Measurements from ENCODE around the gene SPATA2. TPM values are rescaled to one million over a fixed set of nuclear protein-coding genes. Genes with fewer than 3 reads are reported as not detected.

SPATA2 gene
- total and polyA plus RNA-seq, 2 donors (not counting 3 experiments of a cell fraction or from before 2014, with no cell fraction given) = 4.9 to 6.1 TPM

DNA sequence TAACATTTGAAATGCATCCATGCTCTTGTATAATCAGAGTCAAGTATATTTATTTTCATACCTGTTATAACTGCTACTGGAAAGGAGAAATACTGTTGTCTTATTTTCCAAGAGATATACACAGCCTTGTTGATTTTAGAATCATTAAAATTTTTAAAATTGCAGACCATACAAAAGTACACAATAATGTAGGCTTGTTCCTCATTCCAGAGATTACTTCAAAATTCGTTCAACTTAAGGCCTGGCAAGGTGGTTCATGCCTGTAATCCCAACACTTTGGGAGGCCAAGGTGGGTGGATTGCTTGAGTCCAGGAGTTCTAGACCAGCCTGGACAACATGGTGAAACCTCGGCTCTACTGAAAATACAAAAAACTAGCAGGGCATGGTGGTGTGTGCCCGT is 27.0 kb upstream of the SPATA2 start:
- FAIRE-seq = no peak
- peaks cover 54% of the 10 kb centered on the region for H3K79me2 ChIP-seq (ENCODE audit: control insufficient read depth, insufficient read depth, low read length)
- BruUV-seq (replicated peaks) = no TSS peak

DNA sequence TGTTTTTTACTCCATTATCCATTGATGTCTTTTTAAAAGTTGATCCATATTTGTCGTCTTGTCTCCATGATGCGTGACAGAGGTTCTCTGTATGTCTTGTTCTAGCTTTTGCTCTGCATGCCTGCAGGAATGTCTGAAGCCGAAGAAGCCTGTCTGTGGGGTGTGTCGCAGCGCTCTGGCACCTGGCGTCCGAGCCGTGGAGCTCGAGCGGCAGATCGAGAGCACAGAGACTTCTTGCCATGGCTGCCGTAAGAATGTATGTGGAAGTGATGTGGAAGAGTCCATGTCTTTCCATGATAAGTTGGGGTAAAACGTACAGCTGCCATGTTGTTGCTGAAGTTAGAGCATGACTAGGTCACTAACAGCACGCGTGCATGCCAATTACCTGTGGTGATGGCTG is 26.1 kb upstream of the SPATA2 start:
- Histone ChIP-seq H2AFZ (ENCODE audit: low read depth, low read length) (no peak overlapping the region), H3K79me2 (ENCODE audit: control insufficient read depth, insufficient read depth, low read length) (peaks cover 63% of the 10 kb centered on the region), H4K20me1 (replicated peaks; ENCODE audit: control insufficient read depth, extremely low read depth, insufficient read depth, low read length) (no peaks in the 10 kb centered on the region), H3K9me1 (replicated peaks; ENCODE audit: control insufficient read depth, extremely low read depth, insufficient read depth, low read length) (no peaks in the 10 kb centered on the region), H3K9ac (replicated peaks; ENCODE audit: extremely low read depth, insufficient read depth, low read length) (no peak overlapping the region), H3K27ac (ENCODE audit: insufficient read depth, low read depth, low read length) (no peak overlapping the region), H3K4me3 (replicated peaks in 1 of 3; ENCODE audit: insufficient read depth in 1 of 3, low read depth in 1 of 3, low read length in 3 of 3) (no peak overlapping the region), H3K4me2 (ENCODE audit: insufficient read depth, low read length) (no peak overlapping the region), H3K27me3 (ENCODE audit: control insufficient read depth in 2 of 2, insufficient read depth in 2 of 2, low read length in 2 of 2) (no peaks in the 10 kb centered on the region), H3K9me3 (replicated peaks; ENCODE audit: control insufficient read depth, insufficient read depth, low read length) (no peaks in the 10 kb centered on the region), H3K4me1 (ENCODE audit: control insufficient read depth, extremely low read depth, insufficient read depth, low read length) (peaks cover 20% of the 10 kb centered on the region), H3K36me3 (ENCODE audit: control insufficient read depth in 2 of 2, extremely low read depth in 1 of 2, insufficient read depth in 2 of 2, low read length in 2 of 2) (peaks cover 7 to 18% of the 10 kb centered on the region in 2 experiments)
- TF ChIP-seq EZH2 (IDR thresholded peaks at IDR 0.05; ENCODE audit: borderline replicate concordance, low read depth, low read length, severe bottlenecking) (no peak), GATA2 (IDR thresholded peaks at IDR 0.05; ENCODE audit: insufficient read depth, insufficient read length, low read depth, low read length) (no peak), POLR2AphosphoS5 (IDR thresholded peaks at IDR 0.05; ENCODE audit: insufficient read depth, low read depth, low read length) (no peak), JUN (IDR thresholded peaks at IDR 0.05; ENCODE audit: borderline replicate concordance, insufficient read depth, insufficient read length, low read depth) (no peak), POLR2A (IDR thresholded peaks at IDR 0.05; ENCODE audit: low read depth, low read length) (no peak), FOS (IDR thresholded peaks at IDR 0.05; ENCODE audit: borderline replicate concordance, insufficient read depth, low read length) (no peak), MYC (IDR thresholded peaks at IDR 0.05; ENCODE audit: low read depth, low read length) (no peak)
- TF ChIP-seq, protein P1, sequence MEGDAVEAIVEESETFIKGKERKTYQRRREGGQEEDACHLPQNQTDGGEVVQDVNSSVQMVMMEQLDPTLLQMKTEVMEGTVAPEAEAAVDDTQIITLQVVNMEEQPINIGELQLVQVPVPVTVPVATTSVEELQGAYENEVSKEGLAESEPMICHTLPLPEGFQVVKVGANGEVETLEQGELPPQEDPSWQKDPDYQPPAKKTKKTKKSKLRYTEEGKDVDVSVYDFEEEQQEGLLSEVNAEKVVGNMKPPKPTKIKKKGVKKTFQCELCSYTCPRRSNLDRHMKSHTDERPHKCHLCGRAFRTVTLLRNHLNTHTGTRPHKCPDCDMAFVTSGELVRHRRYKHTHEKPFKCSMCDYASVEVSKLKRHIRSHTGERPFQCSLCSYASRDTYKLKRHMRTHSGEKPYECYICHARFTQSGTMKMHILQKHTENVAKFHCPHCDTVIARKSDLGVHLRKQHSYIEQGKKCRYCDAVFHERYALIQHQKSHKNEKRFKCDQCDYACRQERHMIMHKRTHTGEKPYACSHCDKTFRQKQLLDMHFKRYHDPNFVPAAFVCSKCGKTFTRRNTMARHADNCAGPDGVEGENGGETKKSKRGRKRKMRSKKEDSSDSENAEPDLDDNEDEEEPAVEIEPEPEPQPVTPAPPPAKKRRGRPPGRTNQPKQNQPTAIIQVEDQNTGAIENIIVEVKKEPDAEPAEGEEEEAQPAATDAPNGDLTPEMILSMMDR (IDR thresholded peaks at IDR 0.05; ENCODE audit: extremely low read depth in 1 of 2, insufficient read depth in 1 of 2, low read depth in 1 of 2, low read length in 2 of 2) = no peak
- TF ChIP-seq, protein P2, sequence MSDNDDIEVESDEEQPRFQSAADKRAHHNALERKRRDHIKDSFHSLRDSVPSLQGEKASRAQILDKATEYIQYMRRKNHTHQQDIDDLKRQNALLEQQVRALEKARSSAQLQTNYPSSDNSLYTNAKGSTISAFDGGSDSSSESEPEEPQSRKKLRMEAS (IDR thresholded peaks at IDR 0.05; ENCODE audit: insufficient read depth, insufficient read length) = no peak
- dilution Hi-C loops (cut with MboI; ENCODE audit: extremely low pct_ligation_motif_present, low sequenced_read_pairs) (no loop called here), intact Hi-C loops (cut with micrococcal nuclease) (no loop called here)
- ChIA-PET POLR2A (no interaction called here), CTCF (interaction anchor here (1.1 to 1.7 kb wide), 3 partner anchors 9 to 130 kb away, joined by 3 to 7 read pairs (median 4); no protein-coding TSS in a partner anchor)
- no TSS peak for BruUV-seq (replicated peaks)
- DNase-seq (ENCODE audit: low read depth, low spot score) = no peak
- FAIRE-seq = no peak

More for the DNA sequence above, 27.0 kb upstream of the SPATA2 start:
- peaks cover 15% of the 10 kb centered on the region for H3K4me1 ChIP-seq (ENCODE audit: control insufficient read depth, extremely low read depth, insufficient read depth, low read length)
- no peak overlapping the region for H3K9ac ChIP-seq (replicated peaks; ENCODE audit: extremely low read depth, insufficient read depth, low read length)
- no peaks in the 10 kb centered on the region for H3K9me1 ChIP-seq (replicated peaks; ENCODE audit: control insufficient read depth, extremely low read depth, insufficient read depth, low read length)
- ChIA-PET CTCF (interaction anchor here (0.5 to 1.7 kb wide), 5 partner anchors 8 to 237 kb away, joined by 3 to 7 read pairs (median 4); no protein-coding TSS in a partner anchor), POLR2A (no interaction called here)
- no peaks in the 10 kb centered on the region for H3K9me3 ChIP-seq (replicated peaks; ENCODE audit: control insufficient read depth, insufficient read depth, low read length)
- H3K4me2 ChIP-seq (ENCODE audit: insufficient read depth, low read length) = no peak overlapping the region
- TF ChIP-seq, protein P2 (IDR thresholded peaks at IDR 0.05; ENCODE audit: insufficient read depth, insufficient read length) = no peak
- H4K20me1 ChIP-seq (replicated peaks; ENCODE audit: control insufficient read depth, extremely low read depth, insufficient read depth, low read length) = no peaks in the 10 kb centered on the region
- no peak overlapping the region for H3K4me3 ChIP-seq (replicated peaks in 1 of 3; ENCODE audit: insufficient read depth in 1 of 3, low read depth in 1 of 3, low read length in 3 of 3)
- peaks cover 9 to 18% of the 10 kb centered on the region in 2 experiments for H3K36me3 ChIP-seq (ENCODE audit: control insufficient read depth in 2 of 2, extremely low read depth in 1 of 2, insufficient read depth in 2 of 2, low read length in 2 of 2)
- DNase-seq (ENCODE audit: low read depth, low spot score) = no peak
- intact Hi-C loops (cut with micrococcal nuclease) = no loop called here
- dilution Hi-C loops (cut with MboI; ENCODE audit: extremely low pct_ligation_motif_present, low sequenced_read_pairs) = no loop called here
- H3K27me3 ChIP-seq (ENCODE audit: control insufficient read depth in 2 of 2, insufficient read depth in 2 of 2, low read length in 2 of 2) = no peaks in the 10 kb centered on the region
- H3K27ac ChIP-seq (ENCODE audit: insufficient read depth, low read depth, low read length) = no peak overlapping the region
- H2AFZ ChIP-seq (ENCODE audit: low read depth, low read length) = no peak overlapping the region

Data from endothelial cell of umbilical vein (primary cell).